H1 (cell line): ENCODE data around the gene HNF4A.

Source experiments
- CREB1 ChIP-seq: IDR thresholded peaks from 2 replicates; pipeline ENCODE4 v1.6.1; 2012; ENCODE audit warnings: inconsistent platforms
- CTCF ChIP-seq, 3 experiments: IDR thresholded peaks; 1 replicate in 2 of 3; 2 replicates in 1 of 3; pipeline versions ENCODE4 v1.5.1 to v1.6.1; 2011; ENCODE audit warnings: low read length in 3 of 3, mild to moderate bottlenecking in 3 of 3, inconsistent platforms in 2 of 3, low read depth in 1 of 3, moderate library complexity in 1 of 3; ENCODE audit not compliant: insufficient read depth in 1 of 3; ENCODE audit errors: control extremely low read depth in 1 of 3
- EP300 ChIP-seq, 2 experiments: IDR thresholded peaks; 1 replicate in 1 of 2; 2 replicates in 1 of 2; pipeline ENCODE4 v1.6.1; 2011 to 2012; ENCODE audit warnings: low read depth in 2 of 2, low read length in 2 of 2, mild to moderate bottlenecking in 2 of 2, borderline replicate concordance in 1 of 2, inconsistent platforms in 1 of 2, moderate library complexity in 1 of 2
- EZH2 ChIP-seq: fragments of 200-600 bp; sonication (generic); IDR thresholded peaks from 2 replicates; pipeline ENCODE4 v1.7.1; 2012; ENCODE audit warnings: low read depth, mild to moderate bottlenecking, moderate library complexity, low read length, inconsistent platforms; ENCODE audit not compliant: severe bottlenecking
- SIN3A ChIP-seq, 2 experiments: IDR thresholded peaks in 1 of 2; conservative IDR thresholded peaks in 1 of 2; 2 replicates each; pipeline ENCODE4 v1.6.1; 2011 to 2012; ENCODE audit warnings: low read length in 2 of 2, improper control_type of control experiment in 1 of 2, low read depth in 1 of 2, mild to moderate bottlenecking in 1 of 2

DNA sequence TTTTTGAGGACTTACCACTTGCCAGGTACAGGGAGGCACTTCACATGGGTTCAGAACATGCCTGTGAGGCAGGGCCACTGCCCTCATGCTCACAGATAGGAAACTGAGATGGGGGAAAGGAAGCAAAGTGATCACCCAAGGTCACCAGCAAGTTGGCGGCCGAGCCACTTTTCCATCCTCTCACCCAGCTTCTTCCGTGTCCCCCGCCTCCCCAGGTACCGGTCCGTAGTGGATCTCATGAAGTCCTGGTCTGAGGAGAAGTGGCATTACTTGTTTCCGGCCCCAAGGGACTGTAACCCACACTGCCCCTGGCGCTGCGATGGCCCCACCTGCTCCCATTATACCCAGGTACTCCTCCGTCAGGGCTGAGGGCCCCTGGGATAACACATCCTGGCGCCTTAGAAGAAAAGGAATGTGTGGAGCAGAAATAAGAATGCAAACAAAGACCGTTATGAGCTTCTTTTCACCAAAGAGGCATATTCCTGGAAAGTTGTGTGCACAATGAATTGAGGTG is 12.3 kb upstream of the HNF4A start:
- TF ChIP-seq EP300 (IDR thresholded peaks at IDR 0.05; ENCODE audit: borderline replicate concordance in 1 of 2, low read depth in 2 of 2, low read length in 2 of 2) (no peak), CTCF (IDR thresholded peaks at IDR 0.05; ENCODE audit: control extremely low read depth in 1 of 3, insufficient read depth in 1 of 3, low read depth in 1 of 3, low read length in 3 of 3) (no peak), CREB1 (no peak), SIN3A (conservative IDR thresholded peaks at IDR 0.05 in 1 of 2, IDR thresholded peaks at IDR 0.05 in 1 of 2; ENCODE audit: low read depth in 1 of 2, low read length in 2 of 2) (no peak), EZH2 (no peak)
